Measurements from ENCODE around the gene TBC1D22A.

- TF ChIP-seq, protein P1, sequence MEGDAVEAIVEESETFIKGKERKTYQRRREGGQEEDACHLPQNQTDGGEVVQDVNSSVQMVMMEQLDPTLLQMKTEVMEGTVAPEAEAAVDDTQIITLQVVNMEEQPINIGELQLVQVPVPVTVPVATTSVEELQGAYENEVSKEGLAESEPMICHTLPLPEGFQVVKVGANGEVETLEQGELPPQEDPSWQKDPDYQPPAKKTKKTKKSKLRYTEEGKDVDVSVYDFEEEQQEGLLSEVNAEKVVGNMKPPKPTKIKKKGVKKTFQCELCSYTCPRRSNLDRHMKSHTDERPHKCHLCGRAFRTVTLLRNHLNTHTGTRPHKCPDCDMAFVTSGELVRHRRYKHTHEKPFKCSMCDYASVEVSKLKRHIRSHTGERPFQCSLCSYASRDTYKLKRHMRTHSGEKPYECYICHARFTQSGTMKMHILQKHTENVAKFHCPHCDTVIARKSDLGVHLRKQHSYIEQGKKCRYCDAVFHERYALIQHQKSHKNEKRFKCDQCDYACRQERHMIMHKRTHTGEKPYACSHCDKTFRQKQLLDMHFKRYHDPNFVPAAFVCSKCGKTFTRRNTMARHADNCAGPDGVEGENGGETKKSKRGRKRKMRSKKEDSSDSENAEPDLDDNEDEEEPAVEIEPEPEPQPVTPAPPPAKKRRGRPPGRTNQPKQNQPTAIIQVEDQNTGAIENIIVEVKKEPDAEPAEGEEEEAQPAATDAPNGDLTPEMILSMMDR (conservative IDR thresholded peaks at IDR 0.05; ENCODE audit: low read depth in 2 of 2) = no peak
- TF ChIP-seq EZH2 (IDR thresholded peaks at IDR 0.05; ENCODE audit: low read depth, unreplicated experiment) = no peak
- TF ChIP-seq, protein P2, sequence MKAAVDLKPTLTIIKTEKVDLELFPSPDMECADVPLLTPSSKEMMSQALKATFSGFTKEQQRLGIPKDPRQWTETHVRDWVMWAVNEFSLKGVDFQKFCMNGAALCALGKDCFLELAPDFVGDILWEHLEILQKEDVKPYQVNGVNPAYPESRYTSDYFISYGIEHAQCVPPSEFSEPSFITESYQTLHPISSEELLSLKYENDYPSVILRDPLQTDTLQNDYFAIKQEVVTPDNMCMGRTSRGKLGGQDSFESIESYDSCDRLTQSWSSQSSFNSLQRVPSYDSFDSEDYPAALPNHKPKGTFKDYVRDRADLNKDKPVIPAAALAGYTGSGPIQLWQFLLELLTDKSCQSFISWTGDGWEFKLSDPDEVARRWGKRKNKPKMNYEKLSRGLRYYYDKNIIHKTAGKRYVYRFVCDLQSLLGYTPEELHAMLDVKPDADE (IDR thresholded peaks at IDR 0.05) = no peak
- TF ChIP-seq JUNB (IDR thresholded peaks at IDR 0.05; ENCODE audit: unreplicated experiment) = no peak
- no peak for TF ChIP-seq ZNF331 (CRISPR knock-in tag; IDR thresholded peaks at IDR 0.05; ENCODE audit: low read depth)
- no peak for TF ChIP-seq EZH2phosphoT487 (IDR thresholded peaks at IDR 0.05; ENCODE audit: unreplicated experiment)
- no peak for TF ChIP-seq CREB1 (CRISPR knock-in tag; IDR thresholded peaks at IDR 0.05; ENCODE audit: low read depth)
- no peak for TF ChIP-seq POLR2AphosphoS5 (IDR thresholded peaks at IDR 0.05; ENCODE audit: low read depth)
- no peak for TF ChIP-seq REST (IDR thresholded peaks at IDR 0.05; ENCODE audit: unreplicated experiment)
- TF ChIP-seq ZNF462 (CRISPR knock-in tag; IDR thresholded peaks at IDR 0.05) = no peak
- TF ChIP-seq STAT1 (IDR thresholded peaks at IDR 0.05; ENCODE audit: unreplicated experiment) = no peak
These were observed 8.2 kb upstream of the TBC1D22A start for GRCh38 chr22:46754110-46754799.
